ENCODE results near the gene PSEN1.

Gene PSEN1

DNA sequence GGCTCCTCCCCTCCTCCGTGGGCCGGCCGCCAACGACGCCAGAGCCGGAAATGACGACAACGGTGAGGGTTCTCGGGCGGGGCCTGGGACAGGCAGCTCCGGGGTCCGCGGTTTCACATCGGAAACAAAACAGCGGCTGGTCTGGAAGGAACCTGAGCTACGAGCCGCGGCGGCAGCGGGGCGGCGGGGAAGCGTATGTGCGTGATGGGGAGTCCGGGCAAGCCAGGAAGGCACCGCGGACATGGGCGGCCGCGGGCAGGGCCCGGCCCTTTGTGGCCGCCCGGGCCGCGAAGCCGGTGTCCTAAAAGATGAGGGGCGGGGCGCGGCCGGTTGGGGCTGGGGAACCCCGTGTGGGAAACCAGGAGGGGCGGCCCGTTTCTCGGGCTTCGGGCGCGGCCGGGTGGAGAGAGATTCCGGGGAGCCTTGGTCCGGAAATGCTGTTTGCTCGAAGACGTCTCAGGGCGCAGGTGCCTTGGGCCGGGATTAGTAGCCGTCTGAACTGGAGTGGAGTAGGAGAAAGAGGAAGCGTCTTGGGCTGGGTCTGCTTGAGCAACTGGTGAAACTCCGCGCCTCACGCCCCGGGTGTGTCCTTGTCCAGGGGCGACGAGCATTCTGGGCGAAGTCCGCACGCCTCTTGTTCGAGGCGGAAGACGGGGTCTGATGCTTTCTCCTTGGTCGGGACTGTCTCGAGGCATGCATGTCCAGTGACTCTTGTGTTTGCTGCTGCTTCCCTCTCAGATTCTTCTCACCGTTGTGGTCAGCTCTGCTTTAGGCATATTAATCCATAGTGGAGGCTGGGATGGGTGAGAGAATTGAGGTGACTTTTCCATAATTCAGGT lies at the start of gene PSEN1:
Gene PSEN1, plus strand, starts transcription at position 121 of the 839 bp plus-strand sequence. CDS start 11,513 bp downstream, outside the sequence.
- peak; percentile 98 for DNase-seq (ENCODE audit: low read depth)

DNA sequence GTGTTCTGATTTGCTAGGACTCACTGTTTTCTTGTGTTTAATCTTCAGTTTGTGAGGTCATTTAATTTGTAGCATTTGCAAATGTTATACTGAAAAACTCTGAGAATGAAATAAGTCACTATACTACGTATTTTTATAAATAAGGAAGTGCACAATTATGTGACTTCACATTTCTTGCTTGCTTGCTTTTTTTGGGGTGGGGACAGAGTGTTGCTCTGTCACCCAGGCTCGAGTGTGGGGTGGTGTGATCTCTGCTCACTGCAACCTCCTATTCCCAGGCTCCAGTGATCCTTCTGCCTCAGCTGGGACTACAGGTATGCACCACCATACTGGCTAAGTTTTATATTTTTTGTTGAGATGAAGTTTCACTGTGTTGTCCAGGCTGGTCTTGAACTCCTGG lies 45.3 kb upstream of the PSEN1 start:
- no peak for DNase-seq (ENCODE audit: low read depth)

GRCh38 chr14:73097421-73097820 lies 38.9 kb upstream of the PSEN1 start:
- no peak for DNase-seq (ENCODE audit: low read depth)

- DNase-seq (ENCODE audit: low read depth), result no peak
Measured at GRCh38 chr14:73100334-73100733, 36.0 kb upstream of the PSEN1 start.

GRCh38 chr14:73102806-73103497 lies 33.4 kb upstream of the PSEN1 start:
- DNase-seq (ENCODE audit: low read depth), result no peak

DNA sequence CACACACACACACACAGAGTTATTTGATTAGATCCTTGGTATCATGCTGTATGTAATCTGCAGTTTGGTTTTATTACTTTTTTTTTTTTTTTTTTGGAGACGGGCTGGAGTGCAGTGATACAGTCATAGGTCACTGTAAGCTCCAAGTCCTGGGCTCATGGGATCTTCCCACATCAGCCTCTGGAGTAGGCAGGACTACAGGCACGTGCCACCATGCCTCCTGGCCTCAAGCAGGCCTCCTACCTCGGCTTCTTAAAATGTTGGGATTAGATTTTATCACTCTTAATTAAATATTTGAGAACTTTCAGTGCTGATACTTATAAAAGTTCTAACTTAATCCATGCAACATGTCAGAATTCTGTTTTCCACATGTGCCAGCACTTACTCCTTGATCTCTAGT lies 31.3 kb upstream of the PSEN1 start:
- no peak for DNase-seq (ENCODE audit: low read depth)

DNA sequence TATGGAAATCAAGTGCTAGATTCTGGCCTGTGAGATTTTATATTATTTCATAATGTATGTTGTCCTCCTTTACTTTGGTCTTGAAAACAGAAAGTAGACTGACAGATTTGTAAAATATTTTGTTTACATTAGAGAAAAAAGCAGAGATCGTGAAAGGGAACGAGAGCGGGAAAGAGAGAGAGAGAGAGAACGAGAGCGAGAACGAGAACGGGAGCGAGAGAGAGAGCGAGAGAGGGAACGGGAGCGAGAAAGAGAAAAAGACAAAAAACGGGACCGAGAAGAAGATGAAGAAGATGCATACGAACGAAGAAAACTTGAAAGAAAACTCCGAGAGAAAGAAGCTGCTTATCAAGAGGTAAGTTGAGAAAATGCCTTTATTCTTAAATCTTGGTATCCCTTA lies 30.6 kb upstream of the PSEN1 start:
- DNase-seq (ENCODE audit: low read depth), result no peak

- DNase-seq (ENCODE audit: low read depth), result no peak
Measured at GRCh38 chr14:73116079-73116665, 20.1 kb upstream of the PSEN1 start.

- no peak for DNase-seq (ENCODE audit: low read depth)
Measured at GRCh38 chr14:73124180-73124894, 12.0 kb upstream of the PSEN1 start.

GRCh38 chr14:73125169-73125588 lies 11.1 kb upstream of the PSEN1 start:
- DNase-seq (ENCODE audit: low read depth), result no peak

GRCh38 chr14:73125746-73126145 lies 10.6 kb upstream of the PSEN1 start:
- no peak for DNase-seq (ENCODE audit: low read depth)

- no peak for DNase-seq (ENCODE audit: low read depth)
Measured at GRCh38 chr14:73133795-73134194, 2.5 kb upstream of the PSEN1 start.

- DNase-seq (ENCODE audit: low read depth), result no peak
Measured at GRCh38 chr14:73136085-73136386, 271 bp upstream of the PSEN1 start.

GRCh38 chr14:73140811-73141323 lies 4.6 kb downstream of the PSEN1 start:
- DNase-seq (ENCODE audit: low read depth), result no peak

DNA sequence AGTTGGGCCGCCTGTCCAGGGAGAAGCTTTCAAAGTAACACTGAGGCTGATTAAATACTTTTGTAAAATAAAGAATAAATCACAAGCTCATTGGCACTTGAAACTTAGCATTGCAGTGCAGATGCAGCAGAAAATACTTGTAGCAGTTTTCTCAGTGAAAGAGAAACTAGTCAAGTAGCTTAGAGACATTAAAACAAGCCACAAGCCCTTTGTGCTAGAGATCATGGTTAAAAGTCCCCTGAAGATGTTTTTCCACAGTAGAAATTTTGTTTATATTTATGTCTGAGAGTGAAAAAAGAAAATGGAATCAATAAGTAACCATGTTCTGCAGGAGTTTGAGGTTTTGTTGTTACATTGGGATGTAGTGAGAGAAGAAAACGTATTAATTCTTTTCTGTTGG lies 5.9 kb downstream of the PSEN1 start:
- no peak for DNase-seq (ENCODE audit: low read depth)

- DNase-seq (ENCODE audit: low read depth), result no peak
Measured at GRCh38 chr14:73143003-73143402, 6.7 kb downstream of the PSEN1 start.

DNA sequence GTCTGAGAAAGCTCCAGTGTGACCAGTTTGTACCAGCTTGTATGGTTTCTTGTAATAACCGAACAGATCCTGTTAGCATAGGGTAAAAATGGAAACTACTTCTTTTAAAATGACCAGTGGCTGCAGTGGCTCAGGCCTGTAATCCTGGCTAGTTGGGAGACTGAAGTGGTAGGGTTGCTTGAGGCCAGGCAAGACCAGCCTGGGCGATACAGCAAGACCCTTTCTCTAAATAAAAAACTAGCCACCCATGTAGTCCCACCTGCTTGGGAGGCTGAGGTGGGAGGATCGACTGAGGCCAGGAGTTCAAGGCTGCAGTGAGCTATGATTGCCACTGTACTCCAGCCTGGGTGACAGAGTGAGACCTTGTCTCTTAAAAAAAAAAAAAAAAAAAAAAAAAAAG lies 7.3 kb downstream of the PSEN1 start:
- DNase-seq (ENCODE audit: low read depth), result no peak

DNA sequence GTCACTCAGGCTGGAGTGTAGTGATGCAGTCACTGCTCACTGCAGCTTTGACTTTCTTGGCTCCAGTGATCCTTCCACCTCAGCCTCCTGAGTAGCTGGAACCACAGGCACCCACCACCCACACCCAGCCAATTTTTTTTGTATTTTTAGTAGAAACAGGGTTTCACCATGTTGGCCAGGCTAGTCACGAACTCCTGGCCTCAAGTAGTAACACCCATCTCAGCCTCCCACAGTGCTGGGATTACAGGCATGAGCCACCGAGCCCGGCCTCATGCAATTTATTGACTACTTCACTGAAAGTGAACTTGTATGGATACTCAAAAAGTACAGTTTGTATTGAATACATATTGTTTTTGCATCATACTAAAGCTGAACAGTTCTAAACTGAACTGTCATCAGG lies 9.1 kb downstream of the PSEN1 start:
- no peak for DNase-seq (ENCODE audit: low read depth)

DNA sequence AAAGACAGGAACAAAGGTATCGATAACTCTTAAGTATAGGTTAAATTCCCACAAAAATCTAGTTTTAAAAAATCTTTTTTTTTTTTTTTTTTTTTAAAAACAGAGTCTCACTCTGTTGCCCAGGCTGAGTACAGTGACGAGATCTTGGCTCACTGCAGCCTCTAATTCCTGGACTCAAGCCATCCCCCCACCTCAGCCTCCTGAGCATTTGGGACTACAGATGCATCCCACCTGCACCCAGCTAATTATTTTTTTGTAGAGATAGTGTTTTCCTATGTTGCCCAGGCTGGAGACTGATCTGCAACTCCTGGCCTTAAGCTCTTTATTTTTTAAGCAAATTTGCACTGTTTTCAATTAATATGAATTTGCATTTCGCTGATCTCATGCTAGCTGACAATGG lies 9.8 kb downstream of the PSEN1 start:
- no peak for DNase-seq (ENCODE audit: low read depth)

DNA sequence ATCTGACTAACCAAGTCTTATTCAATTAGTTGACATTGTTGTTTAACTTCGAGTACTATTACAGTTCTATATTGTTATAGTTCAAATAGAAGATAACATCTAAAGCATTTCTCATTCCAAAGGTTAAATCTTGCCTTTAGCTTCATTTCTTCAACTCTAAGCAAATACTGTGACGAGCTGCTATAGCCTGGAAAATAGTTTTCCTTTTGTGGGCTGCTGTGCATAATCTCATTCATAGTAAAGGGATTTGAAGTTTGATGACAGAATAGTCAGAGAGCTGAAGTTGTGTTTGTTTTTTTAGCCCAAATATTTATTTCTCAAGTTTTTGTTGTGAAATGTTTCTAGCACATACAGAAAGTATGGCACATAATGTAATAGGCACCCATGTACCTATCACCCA lies 13.4 kb downstream of the PSEN1 start:
- DNase-seq (ENCODE audit: low read depth), result no peak

GRCh38 chr14:73153272-73153671 lies 17.0 kb downstream of the PSEN1 start:
- no peak for DNase-seq (ENCODE audit: low read depth)

DNA sequence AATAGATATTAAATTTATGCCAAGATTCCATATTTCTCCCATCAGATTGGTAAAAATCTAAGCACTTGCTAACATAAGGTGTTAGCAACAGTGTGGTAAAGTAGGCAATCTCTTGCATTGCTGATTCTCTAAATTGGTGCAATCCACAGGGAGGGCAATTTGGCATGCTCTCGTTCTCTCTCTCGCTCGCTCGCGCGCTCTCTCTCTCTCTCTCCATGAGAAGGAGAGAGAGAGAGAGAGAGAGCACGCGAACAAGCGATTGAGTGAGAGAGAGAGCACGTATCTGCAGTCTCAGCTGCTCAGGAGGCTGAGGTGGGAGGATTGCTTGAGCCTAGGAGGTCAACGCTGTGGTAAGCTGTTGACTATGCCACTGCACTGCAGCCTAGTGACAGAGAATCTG lies 25.9 kb downstream of the PSEN1 start:
- DNase-seq (ENCODE audit: low read depth), result no peak

Measured in stimulated activated CD8-positive, alpha-beta memory T cell treated with anti-CD3 and anti-CD28 coated beads, Interleukin-15, amount 100 ng/mL, for 24 hours (primary cell).